Measurements from ENCODE around the gene SLC25A22.
A peak's percentile ranks its signal among the peaks of the same experiment; 100 is the strongest.

Gene SLC25A22

DNA sequence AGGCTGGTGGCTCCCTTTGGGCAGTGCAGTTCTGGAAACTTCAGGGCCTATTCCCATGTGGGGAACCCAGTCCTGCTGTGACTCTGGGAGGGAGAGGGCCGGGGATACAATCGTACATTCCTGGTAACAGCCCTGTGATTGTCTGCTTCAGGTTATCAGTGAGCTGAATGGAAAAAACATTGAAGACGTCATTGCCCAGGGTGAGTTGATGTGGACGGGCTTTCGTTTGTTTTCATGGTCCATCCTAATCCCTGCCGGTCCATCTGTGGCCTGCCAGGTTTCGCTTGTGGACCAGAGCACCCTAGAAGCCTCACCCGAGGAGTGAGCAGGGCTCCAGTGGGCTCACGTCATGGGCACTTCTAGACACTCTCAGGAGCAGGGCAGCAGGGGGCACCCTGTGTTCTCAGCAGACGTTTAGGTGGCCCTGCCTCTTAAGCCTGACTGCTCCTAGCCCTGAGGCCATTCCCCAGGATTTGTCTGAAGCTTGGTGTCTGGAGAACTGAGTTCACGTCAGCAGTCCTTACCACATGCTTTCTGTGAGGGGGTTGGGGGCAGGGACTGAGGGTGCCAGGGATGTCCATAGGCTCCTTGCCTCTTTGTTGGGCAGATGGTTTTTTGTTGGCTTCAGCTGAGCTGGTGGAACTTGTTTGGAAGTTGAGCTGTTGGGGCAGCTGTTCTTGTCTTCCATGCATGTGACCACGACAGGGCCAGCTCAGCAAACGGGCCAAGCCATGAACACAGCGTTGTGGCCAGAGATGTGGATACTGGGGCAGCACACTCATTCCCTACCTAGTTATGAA lies 13.6 kb upstream of the SLC25A22 start:
- H3K4me3 ChIP-seq (ENCODE audit: low read length) = peak overlapping the region; percentile 99
- DNase-seq (ENCODE audit: low read depth, low spot score) = no peak

GRCh38 chr11:810040-810567 lies 12.0 kb upstream of the SLC25A22 start:
- no peak for DNase-seq (ENCODE audit: low read depth, low spot score)
- H3K4me3 ChIP-seq (ENCODE audit: low read length) = peak overlapping the region; percentile 99

- DNase-seq (ENCODE audit: low read depth, low spot score) = peak; percentile 96
Observed at GRCh38 chr11:809287-810039, 11.4 kb upstream of the SLC25A22 start, which contains the start of gene RPLP2. TSS of gene RPLP2 (plus strand) at chr11:809967. CDS start at chr11:810235, 268 bp downstream.

GRCh38 chr11:808427-809286 lies 10.6 kb upstream of the SLC25A22 start:
- no peak for DNase-seq (ENCODE audit: low read depth, low spot score)
- peak overlapping the region; percentile 99 for H3K4me3 ChIP-seq (ENCODE audit: low read length)

More at GRCh38 chr11:809287-810039, 11.4 kb upstream of the SLC25A22 start, which contains the start of gene RPLP2:
- peak within 1 kb of the TSS; percentile 99 for H3K4me3 ChIP-seq (ENCODE audit: low read length)

- DNase-seq (ENCODE audit: low read depth, low spot score) = no peak
Observed at GRCh38 chr11:804599-804964, 6.5 kb upstream of the SLC25A22 start.

GRCh38 chr11:803770-804598 lies 5.9 kb upstream of the SLC25A22 start:
- peak overlapping the region; percentile 75 for H3K4me3 ChIP-seq (ENCODE audit: low read length)
- DNase-seq (ENCODE audit: low read depth, low spot score) = no peak

More at GRCh38 chr11:804599-804964, 6.5 kb upstream of the SLC25A22 start:
- peak overlapping the region; percentile 75 for H3K4me3 ChIP-seq (ENCODE audit: low read length)

DNA sequence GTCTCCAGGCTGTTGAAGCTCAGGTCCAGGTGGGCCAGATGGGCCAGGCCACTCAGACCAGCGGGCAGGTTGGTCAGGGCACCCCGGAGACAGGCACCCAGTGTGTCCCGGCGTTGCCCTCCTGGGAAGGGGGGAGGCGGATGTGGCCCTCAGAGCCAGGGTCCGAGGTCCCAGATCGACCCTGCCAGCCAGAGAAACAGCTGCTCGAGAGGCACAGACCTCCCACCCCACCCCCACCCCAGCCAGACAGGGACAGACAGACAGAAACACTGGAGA lies 5.3 kb upstream of the SLC25A22 start:
- no peak overlapping the region for H3K4me3 ChIP-seq (ENCODE audit: low read length)
- DNase-seq (ENCODE audit: low read depth, low spot score) = no peak

DNA sequence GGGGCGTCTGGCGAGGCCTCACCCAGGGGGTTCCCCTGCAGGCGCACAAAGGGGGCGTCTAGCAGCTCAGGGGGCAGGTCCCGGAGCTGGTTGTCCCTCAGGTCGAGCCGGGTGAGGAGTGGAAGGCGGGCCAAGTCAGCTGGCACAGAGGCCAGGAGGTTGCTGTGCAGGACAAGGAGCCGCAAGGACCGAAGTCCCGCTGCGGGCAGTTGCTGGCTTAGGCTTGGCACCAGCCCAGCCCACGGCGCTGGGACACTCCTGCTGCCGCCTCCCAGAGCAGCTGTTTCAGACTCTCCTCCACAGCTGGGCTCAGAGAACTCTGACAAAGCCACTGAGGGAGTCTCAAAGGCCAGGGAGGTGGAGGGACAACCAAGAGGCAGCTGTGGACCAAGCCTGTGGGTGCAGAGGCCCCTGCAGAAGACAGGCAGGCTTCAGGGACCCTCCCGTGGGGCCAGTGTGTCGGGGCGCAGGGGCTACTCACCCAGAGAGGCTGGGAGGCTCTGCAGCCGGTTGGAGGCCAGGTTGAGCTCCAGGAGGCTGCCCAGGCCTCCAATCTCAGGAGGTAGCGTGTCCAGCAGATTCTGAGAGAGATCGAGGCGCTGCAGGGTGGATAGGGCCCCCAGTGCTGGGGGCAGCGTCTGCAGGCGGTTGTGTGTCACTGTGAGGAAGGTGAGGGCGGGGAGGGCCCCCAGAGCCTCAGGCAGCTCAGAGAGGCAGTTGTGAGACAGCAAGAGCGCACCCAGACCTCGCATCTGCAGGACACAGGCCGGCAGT lies 4.8 kb upstream of the SLC25A22 start:
- H3K4me3 ChIP-seq (ENCODE audit: low read length) = no peak overlapping the region
- DNase-seq (ENCODE audit: low read depth, low spot score) = no peak

DNA sequence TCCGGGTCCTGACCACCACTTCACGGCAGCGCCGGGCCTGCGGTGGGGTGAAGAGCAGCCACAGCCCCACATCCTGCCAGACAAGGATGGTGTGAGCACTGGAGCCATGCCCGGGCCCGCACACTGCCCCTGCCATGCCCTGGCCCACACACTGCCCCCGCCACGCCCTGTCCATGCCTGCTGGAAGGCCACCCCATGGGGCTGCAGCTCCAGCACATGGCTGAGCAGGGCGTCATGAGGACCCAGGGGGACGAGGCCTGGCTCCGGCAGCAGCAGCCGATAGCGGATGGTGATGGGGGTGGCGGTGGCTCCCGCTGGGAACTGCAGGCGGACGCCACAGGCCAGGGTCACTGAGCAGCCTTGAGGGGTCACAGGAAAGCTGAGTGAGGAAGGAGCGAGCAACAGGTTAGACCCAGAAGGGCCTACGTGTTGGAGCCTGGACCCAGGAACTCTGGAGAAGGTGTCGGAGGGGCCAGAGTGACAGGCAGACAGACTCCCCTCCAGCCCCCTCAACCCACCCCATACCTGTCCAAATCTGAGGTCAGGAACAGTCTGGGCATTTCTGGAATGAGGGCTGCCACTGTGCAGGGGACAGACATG lies 4.0 kb upstream of the SLC25A22 start:
- H3K4me3 ChIP-seq (ENCODE audit: low read length) = no peak overlapping the region
- no peak for DNase-seq (ENCODE audit: low read depth, low spot score)

GRCh38 chr11:801097-801780 lies 3.2 kb upstream of the SLC25A22 start:
- H3K4me3 ChIP-seq (ENCODE audit: low read length) = no peak overlapping the region
- no peak for DNase-seq (ENCODE audit: low read depth, low spot score)

- no peak for DNase-seq (ENCODE audit: low read depth, low spot score)
- H3K4me3 ChIP-seq (ENCODE audit: low read length) = no peak overlapping the region
Observed at GRCh38 chr11:800473-800872, 2.4 kb upstream of the SLC25A22 start.

DNA sequence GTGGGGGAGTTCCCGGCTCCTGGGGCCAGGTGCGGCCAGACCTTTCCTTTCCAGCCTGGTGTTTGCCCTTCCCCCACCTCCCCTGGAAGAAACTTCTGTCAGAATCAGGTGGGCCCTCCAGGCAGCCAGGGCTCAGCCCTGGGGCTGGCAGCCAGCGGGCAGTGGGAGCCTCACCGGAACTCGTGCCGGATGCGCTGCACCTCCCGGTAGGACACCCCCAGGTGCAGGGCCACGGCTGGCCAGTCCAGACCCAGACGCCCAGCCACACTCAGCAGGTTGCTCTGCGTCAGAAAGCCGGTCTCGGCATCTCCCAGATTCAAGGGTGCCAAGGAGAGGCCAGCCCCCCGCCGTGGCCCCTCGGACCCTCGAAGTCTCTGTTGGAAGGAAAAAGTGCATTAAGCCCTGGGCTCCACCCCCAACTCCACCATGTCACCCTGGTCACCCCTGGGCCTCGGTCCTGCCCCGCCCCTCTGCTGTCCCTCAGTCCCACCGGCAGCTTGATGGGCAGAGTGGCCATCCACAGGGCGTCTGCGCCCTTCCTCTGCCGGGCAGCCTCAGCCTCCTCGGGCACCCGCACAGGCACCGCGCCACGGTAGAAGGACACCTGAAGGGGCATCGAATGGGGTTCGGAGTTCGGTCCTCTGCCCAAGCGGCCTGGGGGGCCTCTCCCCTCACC lies 1.7 kb upstream of the SLC25A22 start:
- no peak for DNase-seq (ENCODE audit: low read depth, low spot score)
- H3K4me3 ChIP-seq (ENCODE audit: low read length) = no peak overlapping the region

GRCh38 chr11:797296-798092 lies 587 bp downstream of the SLC25A22 start:
- peak overlapping the region; percentile 85 for H3K4me3 ChIP-seq (ENCODE audit: low read length)
- peak; percentile 80 for DNase-seq (ENCODE audit: low read depth, low spot score)

GRCh38 chr11:796565-797295 lies 1.4 kb downstream of the SLC25A22 start:
- peak overlapping the region; percentile 85 for H3K4me3 ChIP-seq (ENCODE audit: low read length)
- DNase-seq (ENCODE audit: low read depth, low spot score) = no peak
